ENCODE results near the gene SHC2. TPM values are rescaled to one million over a fixed set of nuclear protein-coding genes. Genes with fewer than 3 reads are reported as not detected.

The SHC2 gene
- total and polyA plus RNA-seq, 12 donors: 1.2 to 196 (median 41.1) TPM

DNA sequence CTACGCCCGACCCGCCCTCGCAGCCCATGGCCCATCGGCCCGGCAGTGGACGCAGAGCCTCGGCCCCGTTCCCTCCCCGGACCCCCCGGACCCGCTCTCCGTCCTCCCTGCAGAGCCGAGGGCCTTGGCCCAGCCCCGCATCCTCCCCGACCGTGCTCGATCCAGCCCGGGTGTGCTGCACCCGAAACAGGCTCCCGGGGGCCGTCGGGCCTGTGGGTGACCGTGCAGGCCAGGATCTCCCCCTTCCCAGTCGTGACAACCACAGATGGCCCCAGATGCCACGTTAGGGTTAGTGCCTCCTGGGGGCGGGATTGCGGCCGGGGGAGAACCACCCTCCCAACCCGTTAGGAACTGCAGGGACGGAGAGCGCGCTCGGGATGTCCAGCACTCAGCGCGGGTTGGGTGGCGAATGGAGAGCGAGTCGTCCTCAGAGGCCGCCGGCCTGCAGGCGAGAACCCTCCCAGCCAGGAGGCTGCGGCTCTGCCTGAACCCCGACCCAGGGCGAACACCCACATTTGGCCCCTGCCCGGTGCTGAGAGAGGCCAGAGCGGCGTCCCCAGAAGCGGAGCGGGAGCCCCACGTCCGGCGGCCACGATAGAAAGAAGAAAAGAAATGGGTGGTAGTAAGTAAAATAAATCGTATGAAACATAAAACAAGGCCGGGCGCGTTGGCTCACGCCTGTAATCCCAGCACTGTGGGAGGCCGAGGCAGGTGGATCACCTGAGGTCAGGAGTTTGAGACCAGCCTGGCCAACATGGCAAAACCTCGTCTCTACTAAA is 28.8 kb upstream of the SHC2 start:
- peak overlapping the region in 3 of 4 donors; percentile 25 to 99 (median 87) for H3K4me3 ChIP-seq
- WGBS, 4 donors: 19 to 68% (median 34%) methylated on average over 31 to 61 of the region's 61 CpGs
- intact Hi-C loops (cut with DNase I): loop anchor here in 1 of 2 donors (10.0 kb wide), 1 partner anchor 145 kb away; the partner anchor contains the start of gene MIER2
- peak in 3 of 7 donors; percentile 53 to 70 (median 56) for DNase-seq
- peaks cover 4 to 8% of the 10 kb centered on the region in 2 donors for H3K4me1 ChIP-seq (replicated peaks in 1 of 2)
- H3K27me3 ChIP-seq: no peaks in the 10 kb centered on the region
- H3K36me3 ChIP-seq (replicated peaks in 1 of 2): no peaks in the 10 kb centered on the region
- H3K9me3 ChIP-seq (replicated peaks in 1 of 3): no peaks in the 10 kb centered on the region
- TF ChIP-seq POLR2A (IDR thresholded peaks at IDR 0.05): no peak
- TF ChIP-seq, protein P1, sequence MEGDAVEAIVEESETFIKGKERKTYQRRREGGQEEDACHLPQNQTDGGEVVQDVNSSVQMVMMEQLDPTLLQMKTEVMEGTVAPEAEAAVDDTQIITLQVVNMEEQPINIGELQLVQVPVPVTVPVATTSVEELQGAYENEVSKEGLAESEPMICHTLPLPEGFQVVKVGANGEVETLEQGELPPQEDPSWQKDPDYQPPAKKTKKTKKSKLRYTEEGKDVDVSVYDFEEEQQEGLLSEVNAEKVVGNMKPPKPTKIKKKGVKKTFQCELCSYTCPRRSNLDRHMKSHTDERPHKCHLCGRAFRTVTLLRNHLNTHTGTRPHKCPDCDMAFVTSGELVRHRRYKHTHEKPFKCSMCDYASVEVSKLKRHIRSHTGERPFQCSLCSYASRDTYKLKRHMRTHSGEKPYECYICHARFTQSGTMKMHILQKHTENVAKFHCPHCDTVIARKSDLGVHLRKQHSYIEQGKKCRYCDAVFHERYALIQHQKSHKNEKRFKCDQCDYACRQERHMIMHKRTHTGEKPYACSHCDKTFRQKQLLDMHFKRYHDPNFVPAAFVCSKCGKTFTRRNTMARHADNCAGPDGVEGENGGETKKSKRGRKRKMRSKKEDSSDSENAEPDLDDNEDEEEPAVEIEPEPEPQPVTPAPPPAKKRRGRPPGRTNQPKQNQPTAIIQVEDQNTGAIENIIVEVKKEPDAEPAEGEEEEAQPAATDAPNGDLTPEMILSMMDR (IDR thresholded peaks at IDR 0.05): no peak
- peak overlapping the region; percentile 25 to 97 (median 95) for H3K27ac ChIP-seq

DNA sequence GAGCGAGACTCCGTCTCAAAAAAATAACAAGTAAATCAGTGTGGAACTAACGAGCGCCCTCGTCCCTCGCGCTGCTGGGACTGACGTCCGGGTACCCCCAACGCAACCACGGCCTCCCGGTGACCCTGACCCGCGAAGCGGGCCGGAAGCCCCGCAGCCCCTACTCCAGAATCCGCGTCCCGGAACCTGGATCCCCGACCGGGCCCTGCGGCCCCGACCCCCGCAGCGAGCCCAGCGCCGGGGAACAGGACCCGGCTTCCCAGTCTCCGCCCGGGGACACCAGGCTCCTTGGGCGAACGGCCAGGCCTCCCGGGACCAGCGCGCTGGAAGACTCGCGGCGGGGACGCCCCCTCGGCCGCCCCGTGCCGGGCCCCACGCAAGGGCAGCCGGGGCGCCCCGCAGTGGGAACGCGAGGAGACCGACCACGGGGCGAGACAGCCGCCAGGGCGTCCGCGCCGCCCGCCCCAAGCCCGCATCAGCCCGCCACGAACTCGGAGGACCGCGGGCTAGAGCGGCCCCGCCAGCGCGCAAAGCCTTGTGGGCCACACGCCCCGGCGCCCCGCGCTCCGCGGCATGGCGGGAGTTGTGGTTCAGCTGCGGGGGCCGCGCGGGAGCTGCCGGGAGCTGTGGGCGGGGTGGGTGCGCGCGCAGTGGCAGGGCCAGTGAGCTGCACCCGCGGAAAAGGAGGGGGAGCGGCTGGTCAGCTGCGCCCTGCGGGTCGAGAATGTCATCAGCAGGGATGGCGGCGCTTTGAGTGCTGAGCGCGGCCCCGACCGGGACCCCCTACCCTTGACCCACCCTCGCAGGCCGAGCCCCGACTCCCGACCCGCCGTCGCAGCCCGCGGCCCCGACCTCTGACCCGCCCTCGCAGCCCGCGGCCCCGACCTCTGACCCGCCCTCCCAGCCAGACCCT is 27.9 kb upstream of the SHC2 start:
- H3K4me3 ChIP-seq: peak overlapping the region; percentile 87 to 99 (median 95)
- H3K27me3 ChIP-seq: no peaks in the 10 kb centered on the region
- DNase-seq: peak; percentile 93 to 98 (median 96)
- peak overlapping the region; percentile 64 to 97 (median 95) for H3K27ac ChIP-seq
- peaks cover 4 to 8% of the 10 kb centered on the region in 2 donors for H3K4me1 ChIP-seq (replicated peaks in 1 of 2)
- no peaks in the 10 kb centered on the region for H3K9me3 ChIP-seq (replicated peaks in 1 of 3)
- peak; percentile 85 to 88 for TF ChIP-seq POLR2A (IDR thresholded peaks at IDR 0.05)
- TF ChIP-seq, protein P1 (IDR thresholded peaks at IDR 0.05): peak in 2 of 6 experiments; percentile 19 to 33
- intact Hi-C loops (cut with DNase I): no loop called here
- no peaks in the 10 kb centered on the region for H3K36me3 ChIP-seq (replicated peaks in 1 of 2)
- 1% methylated on average over 29 to 114 of the region's 114 CpGs; no CpG with 5 or more reads in 1 of the 4 donors for WGBS, 4 donors

DNA sequence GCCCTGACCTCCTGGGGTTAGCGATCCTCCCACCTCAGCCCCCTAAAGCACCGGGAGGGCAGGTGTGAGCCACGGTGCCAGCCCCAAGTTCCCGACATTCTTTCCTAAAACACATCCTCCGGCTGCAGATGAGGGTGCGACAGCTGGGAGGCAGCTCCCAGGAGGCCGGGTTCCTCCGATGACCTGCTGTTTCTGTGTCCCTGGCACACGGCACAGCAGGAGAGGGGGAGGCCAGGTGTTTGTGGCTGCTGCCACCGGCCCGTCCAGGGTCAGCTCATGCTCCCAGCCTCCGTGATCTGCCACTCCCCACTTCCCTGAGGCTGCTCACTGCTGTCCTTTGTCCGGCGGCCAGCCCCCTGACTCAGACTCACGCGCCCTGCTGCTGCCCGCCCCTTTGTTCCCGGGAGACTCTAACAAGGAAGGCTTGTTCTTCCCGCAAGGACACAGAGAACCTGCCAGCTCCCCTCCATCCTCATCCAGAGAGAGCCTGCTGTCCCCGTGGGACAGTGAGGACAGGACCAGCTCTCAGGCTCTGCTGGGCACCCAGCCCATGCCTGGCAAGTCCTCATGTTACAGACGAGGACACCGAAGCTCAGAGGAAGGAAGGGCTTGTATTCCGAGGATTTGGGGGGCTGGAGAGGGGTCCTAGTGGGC is 24.9 kb upstream of the SHC2 start:
- no peaks in the 10 kb centered on the region for H3K27me3 ChIP-seq
- H3K4me1 ChIP-seq (replicated peaks in 1 of 2): peaks cover 4 to 8% of the 10 kb centered on the region in 2 donors
- H3K9me3 ChIP-seq (replicated peaks in 1 of 3): no peaks in the 10 kb centered on the region
- WGBS, 4 donors: 15 to 23% (median 16%) methylated on average over 10 to 23 of the region's 23 CpGs
- intact Hi-C loops (cut with DNase I): no loop called here
- no peaks in the 10 kb centered on the region for H3K36me3 ChIP-seq (replicated peaks in 1 of 2)
- no peak overlapping the region for H3K4me3 ChIP-seq
- peak in 6 of 7 donors; percentile 81 to 90 (median 88) for DNase-seq
- TF ChIP-seq, protein P1 (IDR thresholded peaks at IDR 0.05): no peak
- peak; percentile 25 to 77 for TF ChIP-seq POLR2A (IDR thresholded peaks at IDR 0.05)
- peak overlapping the region in 4 of 5 donors; percentile 2 to 82 (median 58) for H3K27ac ChIP-seq

Data from adrenal gland (tissue), 12 donors.